Erythroblast (primary cell): ENCODE results near the gene CCDC85A.

ENCODE experiments used
- GATA1 ChIP-seq: IDR thresholded peaks from 2 replicates; pipeline ENCODE4 v1.6.1; 2011; ENCODE audit warnings: low read depth, mild to moderate bottlenecking, control low read depth, low read length, moderate library complexity
- POLR2A ChIP-seq: IDR thresholded peaks from 2 replicates; pipeline ENCODE4 v1.6.1; 2011; ENCODE audit warnings: mild to moderate bottlenecking, low read length

- no peak for TF ChIP-seq POLR2A
- no peak for TF ChIP-seq GATA1
Measured at GRCh38 chr2:56185101-56185581, 1.4 kb downstream of the CCDC85A start.
